GM03348 (cell line): ENCODE measurements around the gene IL2RA.
"Not testable (repeated sequence)": the region's sequence is repeated elsewhere in the genome, so short reads cannot be mapped to it uniquely, and the experiment has no call there.

Experiments
- DNase-seq: peaks from one replicate; pipeline ENCODE4 v3.0.0; 2012; ENCODE audit warnings: low spot score

The IL2RA gene

DNA sequence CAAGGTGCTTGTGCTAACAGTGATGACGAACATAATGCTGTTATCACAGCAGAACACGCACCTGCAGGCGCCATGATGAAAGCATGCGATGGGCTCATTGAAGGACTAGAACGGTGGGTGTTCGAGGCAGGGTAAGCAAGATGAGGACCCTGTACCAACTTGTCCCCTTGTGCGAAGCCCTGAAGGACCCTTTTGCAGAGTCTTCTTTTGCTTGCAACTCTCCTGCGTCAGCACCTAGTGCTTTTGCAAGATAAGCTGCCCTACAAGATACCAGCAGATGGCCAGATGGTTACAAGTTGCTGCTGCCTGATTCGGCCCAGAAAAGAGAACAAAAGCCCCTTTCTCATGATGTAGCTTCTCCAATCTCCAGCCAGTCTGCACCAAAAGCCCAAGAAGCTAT lies 80.6 kb downstream of the IL2RA start:
- DNase-seq = no peak

DNA sequence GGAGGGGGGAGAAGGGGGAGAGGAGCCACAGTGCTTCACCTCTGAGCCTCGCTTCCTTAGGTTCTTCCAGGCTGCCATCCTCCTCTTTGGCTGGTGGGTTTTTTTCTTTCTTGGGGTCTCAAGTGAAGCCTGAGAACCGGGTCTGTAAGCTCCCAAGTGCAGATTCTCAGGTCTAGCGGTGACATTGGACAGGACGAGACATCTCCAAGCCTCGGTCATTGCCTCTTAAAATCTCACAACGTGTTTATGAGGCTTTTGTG lies 84.0 kb downstream of the IL2RA start:
- DNase-seq = no peak

DNA sequence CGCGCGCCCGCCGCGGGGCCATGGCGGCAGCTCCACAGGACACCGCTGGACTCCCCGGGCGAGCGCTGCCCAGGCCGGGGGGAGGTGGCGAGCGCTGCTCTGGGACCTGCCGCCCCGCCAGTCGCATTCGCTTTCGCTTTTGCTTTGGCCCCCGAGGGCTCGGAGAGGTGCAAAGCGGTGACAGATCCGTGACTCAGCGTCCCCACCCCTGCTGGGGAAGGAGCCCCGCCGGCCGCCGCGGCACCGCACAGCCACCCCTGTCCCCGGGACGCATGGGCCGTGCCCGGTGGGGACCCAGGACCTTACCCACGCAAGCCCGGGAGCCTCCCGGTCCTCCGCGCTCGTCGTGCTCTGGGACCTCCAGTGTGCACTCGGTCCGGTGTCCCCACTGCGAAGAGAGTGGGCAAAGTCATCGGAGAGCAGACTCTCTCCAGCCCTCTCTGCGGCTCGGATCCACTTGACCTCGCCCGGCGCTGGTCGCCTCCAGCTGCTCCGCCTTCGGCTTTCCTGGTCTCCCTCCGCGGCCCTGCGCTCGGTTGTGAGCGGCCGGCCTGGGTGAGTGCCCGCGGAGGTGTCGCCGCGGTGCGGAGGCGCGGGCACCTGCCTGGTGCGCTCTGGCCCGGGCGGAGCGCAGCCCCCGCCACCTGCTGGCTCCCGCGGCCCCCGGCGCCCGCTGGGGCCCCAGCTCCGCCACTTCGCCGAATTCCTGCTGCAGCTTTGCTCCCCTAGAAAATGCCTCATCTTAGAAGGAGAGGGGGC lies 84.5 kb downstream of the IL2RA start, which contains the start of gene IL15RA:
TSS of gene IL15RA (minus strand) at position 73 of the 759 bp plus-strand sequence. CDS start at position 22, 51 bp downstream.
- DNase-seq = peak; percentile 86

DNA sequence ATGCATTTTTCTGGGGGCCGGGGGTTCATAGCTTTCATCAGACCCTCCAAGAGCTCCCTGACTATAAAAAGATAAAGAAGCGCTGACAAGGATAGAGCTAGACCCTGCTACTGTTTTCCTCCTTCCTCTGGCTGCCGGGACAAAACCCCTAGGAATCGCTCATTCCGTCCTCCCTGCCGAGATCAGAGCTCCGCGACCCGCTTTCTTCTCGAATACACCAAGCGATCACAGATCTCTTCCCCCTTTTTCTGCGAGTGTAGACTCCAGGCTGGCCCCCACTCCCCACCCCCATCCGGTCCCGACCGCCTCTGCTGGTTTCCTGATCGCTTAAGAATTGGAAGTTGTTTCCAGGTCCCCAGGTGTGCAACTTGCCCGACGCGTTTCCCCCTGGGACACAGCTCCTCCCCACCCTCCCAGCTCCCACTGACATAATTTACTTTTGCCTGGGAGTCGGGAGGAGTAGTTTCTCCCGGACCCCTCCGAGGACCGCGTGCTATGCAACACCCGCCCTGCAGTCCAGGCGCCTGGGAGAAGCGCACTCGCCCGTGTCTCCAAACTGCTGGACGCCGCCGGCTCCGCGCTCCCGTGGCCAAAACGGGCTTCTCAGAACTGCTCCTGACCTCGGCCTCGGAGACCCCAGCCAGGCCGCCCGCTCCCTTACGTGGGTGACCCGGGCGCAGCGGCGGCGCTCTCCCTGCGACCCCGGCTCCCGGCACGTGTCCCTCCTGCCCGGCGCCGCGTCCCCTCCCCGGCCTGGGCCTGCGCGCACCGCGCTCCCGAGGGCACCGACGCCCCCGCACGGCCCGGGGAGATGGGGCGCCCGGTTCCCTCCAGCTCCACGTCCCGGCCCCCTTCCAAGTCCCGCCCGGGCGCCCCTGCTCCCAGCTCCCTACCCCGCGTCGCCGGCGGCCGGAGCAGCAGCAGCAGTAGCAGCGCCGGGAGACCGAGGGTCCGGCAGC lies 85.4 kb downstream of the IL2RA start:
- DNase-seq = peak; percentile 64

DNA sequence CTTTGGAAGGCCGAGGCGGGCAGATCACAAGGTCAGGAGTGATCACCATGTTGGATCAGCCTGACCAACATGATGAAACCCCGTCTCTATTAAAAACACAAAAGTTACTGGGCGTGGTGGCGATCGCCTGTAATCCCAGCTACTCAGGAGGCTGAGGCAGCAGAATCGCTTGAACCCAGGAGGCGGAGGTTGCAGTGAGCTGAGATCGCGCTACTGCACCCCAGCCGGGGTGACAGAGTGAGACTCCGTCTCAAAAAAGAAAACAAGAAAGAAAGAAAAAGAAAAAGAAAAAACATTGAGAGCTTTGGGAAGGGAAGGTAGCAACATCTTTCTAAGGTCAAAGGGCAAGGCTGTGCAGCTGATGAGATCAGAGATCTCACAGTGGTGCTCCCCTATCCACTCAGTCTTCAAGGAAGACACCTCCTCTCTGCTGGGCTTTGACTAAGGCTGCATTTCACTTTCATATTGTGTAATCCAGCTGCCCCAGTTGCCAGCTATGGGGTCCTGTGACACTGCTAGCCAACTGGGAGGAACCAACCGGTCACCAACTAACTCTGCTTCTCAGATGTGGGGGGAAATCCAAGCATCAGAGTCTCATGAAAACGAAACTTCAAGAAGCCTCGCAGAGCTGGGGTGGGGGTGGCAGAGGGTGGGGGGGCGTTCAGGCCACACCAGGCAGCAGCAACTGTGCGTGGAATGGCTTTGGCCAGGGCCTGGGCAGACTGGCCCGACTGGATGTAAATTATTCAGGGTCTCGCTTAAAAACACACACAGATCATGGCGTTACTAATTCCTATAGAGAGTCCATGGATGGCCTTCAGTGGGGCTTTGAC lies 86.3 kb downstream of the IL2RA start:
- DNase-seq = peak; percentile 67

DNA sequence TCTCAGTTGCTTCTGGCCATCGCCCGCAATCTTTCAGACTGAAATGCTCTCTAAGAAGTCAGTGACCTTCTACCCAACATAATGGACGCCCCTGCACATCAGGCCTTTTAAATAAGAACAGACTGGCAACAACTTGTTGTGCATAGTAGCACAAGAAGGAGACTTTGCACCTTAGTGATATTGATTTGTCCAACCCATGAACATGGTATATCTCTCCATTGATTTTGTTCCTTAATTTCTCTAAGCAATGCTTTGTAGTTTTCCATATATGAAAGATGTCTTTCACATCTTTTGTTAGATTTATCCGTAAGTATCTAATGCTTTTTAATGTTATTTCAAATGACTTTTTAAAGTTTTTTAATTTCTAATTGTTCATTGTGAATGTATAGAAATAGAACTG lies 89.1 kb downstream of the IL2RA start:
- no peak for DNase-seq

DNA sequence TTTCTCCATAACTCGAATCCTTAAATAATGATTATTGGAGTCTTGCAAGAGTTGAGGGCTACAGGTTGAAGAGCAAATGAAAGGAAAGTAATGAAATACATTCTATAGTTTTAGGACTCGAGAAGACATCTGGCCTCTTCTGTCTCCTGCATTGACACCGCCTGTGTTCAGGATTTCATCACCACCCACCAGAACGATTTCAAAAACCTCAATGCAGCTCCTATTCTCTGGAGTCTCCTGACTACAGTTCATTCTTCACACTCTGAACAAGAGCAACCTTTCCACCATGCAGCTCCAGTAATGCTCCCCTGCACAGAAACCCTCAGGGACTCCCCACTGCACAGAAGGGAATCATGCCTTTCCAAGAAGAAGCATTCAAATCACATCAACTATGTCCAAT lies 90.3 kb downstream of the IL2RA start:
- peak; percentile 26 for DNase-seq

DNA sequence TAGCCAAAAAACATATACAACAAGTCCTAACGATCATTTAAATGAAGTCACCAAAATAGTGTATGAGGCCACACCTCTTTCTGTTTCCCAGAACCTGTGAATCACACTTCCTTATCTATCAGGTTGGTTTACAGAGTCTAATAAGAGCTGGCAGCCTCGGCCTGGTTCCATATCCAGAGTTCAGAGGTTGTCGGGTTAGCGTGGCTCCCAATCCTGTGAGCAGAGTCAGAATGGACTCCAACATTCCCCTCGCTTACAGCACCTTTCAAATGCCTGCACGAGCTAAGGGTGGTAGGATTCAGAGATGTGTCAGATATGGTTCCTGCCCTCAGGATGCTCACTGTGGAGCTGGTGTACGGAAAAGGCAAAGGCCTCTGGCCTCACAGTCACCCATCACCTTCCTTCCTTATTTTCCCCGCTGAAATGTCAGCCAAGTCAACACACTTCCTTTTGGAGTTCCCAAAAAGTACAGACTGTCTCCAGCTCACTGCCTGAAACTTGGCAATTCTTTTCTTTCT lies 90.8 kb downstream of the IL2RA start:
- DNase-seq = no peak

DNA sequence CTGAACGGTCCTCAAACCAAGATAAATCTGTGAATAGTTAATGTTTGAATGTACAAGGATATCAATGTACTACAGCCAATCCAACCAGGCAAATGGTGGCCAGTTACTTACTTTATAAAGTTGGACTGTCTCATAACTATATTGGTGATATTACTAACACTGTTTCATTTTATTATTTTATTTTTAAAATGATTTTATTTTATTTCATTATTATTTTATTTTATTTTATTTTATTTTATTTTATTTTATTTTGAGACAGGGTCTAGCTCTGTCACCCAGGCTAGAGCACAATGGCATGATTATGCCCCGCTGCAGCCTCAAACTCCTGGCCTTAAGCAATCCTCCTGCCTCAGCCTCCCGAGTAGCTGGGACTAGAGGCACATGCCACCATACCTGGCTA lies 91.6 kb downstream of the IL2RA start:
- no peak for DNase-seq

DNA sequence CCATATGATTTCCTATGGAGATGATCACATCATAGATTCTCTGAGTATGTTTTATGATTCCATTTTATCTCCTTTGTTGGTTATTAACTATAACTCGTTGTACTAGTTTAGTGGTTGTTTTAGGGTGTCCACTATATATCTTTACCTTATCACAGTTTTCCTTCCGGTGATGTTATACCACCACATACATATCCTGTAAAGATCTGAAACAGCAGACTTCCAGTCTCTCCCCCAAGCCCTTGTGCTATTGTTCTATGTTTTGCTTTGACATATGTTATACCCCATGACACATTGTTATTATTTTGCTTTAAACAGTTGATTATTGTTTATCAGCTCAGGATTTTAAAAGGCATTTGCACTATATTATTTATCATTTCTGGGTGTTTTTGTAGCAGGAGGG lies 92.1 kb downstream of the IL2RA start:
- DNase-seq = no peak

DNA sequence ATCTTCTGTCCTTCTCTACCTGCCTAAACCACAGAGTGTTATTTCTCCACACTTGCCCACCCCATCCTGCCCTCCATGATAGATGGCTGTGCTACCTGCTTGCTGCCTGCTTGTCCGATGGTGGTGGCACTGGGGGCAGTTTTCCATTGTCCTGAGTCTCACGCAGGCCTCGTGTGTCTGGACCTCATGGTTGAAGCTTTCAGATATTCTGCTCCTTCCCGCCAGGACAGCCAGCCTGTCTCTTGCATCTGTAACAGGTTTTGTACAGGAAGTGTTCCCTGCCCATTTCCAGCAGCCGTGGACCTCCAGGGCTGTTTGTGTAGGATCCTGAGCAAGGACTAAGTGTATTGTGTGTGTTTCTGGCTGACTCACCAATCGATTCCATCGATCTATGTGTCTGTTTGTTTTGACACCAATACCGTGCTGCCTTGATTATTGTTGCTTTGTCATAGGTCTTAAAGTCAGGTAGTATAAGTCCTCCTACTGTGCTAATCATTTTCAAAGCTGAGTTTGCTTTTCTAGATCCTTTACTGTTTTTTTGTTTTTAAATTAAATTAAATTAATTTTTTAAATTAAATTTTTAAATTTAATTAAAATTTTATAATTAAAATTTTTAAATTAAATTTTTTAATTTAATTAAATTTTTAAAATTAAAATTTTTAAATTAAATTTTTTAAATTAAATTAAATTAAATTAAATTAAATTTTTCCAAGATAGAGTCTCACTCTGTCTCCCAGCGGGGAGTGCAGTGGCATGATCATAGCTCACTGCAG lies 93.3 kb downstream of the IL2RA start:
- DNase-seq = no peak

DNA sequence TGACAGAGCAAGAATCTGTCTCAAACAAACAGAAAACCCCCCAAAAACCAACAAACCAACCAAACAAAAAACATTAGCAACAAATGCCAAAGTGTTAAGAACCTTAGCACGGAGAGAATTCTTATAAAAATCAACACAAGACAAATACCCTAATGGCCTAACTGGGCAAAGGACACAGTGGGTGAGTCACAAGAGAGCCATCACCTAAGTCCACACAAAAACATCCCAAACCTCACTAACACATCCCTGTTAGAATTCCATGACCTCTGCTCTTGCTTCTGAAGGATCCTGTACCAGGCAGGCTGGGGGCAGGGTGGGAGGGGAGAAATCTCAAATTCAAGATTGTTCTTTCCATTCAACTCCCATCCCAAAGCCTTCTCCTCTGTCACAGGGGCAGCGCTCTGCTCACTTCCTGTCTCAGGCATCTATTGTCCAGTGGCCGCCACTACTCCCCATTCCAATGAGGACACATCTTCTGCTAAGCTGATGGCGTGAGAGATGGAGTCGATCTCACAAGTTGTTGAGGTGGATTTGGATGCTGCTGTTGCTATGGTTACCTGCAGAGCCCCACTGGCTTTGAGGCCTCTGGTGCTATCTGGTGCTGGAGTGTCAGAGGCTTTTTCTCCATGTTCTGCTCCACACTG lies 94.0 kb downstream of the IL2RA start:
- no peak for DNase-seq

DNA sequence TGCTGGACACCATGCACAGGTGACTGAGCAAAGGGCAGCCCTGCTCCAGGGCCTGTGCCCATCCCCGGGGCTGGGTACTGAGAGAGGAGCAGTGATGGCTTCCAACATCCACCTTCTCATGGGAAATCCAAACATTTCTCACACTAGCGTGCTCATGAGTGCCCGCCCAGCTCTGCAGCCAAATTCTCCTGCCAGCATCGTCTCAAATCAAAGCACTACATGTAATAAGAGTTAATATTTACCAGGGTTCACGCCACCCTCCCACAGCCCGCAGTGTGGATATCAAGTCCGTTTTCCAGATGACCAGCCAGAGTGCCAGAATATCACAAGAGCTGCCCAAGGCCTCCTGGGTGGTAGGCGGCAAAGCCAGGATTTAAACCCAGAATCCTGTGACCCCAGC lies 96.9 kb downstream of the IL2RA start:
- DNase-seq = no peak

DNA sequence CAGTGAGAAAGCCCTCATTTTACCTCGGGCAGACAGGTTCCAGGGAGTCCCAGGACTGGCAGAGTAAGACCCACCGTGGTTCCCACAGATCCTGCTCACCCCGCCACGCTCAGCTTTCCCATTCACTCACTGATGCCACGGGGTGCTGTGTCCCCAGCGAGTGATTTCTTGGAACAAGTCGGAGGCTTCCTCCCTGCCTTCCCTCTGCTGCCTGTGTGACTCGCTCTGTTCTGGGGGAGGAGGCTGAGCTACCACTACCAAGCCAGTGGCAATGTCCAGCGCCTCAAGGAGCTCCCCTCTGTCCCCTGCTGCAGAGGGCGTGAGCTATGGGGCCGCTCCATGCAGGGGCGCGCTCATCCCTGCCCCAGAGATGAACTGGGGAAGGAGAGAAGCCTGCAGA lies 97.4 kb downstream of the IL2RA start:
- no peak for DNase-seq

DNA sequence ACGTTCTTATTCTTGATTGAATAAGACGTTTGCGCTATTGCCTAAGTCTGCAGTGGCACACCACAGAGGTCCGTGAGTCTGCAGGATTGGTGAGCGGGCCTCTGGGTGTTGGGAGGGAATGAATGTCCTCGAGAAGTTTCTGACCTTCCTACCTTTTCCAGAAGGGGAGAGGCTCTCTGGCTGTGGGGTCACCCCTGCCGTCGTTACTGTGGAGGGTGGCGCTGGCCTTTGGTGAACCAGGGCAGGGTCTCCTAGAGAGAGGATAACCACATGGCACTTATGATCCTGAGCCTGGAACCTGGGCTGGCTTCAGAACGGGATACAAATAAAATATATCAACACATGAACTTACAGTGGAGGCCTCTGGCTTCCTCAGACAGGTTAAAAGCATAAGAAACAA lies 98.6 kb downstream of the IL2RA start:
- no peak for DNase-seq

DNA sequence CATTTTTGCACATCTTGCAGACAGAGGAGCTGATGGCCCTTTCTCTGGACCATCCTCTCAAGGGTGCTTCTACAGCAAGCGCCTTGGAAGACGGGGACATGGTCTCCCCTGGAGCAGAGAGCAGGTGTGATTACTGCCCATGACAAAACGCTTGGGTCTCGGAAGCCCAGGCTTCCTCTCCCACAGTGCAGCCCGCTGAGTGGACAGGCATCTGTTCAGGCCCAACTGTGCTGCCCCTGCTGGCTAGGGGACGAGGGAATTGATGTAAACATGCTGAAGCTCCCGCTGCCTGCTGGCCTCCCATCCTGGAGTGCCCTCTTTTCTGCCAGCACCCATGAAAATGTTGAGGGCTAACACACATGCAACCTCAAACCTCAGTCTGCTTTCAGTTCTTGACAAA lies 99.1 kb downstream of the IL2RA start:
- no peak for DNase-seq

DNA sequence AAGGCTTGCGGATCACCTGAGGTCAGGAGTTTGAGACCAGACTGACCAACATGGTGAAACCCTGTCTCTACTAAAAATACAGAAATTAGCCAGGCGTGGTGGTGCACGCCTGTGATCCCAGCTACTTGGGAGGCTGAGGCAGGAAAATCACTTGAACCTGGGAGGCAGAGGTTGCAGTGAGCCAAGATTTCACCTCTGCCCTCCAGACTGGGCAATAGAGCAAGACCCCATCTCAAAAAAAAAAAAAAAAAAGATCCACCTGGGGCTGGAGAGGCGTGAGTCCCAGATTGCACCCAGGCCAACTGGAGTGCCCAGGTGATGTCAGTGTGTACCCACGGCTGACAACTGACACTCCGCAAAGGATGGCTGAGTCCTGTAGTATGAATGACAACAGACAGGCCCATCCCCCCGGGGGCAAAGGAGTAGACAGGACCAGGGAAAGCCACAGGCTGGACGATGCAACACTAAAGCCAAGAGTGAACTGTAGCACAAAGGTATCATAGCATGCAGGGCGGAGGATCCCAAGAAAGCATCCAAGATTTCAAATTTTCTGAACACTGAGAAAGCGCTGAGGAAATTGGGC lies 99.7 kb downstream of the IL2RA start:
- DNase-seq = not testable (repeated sequence)

DNA sequence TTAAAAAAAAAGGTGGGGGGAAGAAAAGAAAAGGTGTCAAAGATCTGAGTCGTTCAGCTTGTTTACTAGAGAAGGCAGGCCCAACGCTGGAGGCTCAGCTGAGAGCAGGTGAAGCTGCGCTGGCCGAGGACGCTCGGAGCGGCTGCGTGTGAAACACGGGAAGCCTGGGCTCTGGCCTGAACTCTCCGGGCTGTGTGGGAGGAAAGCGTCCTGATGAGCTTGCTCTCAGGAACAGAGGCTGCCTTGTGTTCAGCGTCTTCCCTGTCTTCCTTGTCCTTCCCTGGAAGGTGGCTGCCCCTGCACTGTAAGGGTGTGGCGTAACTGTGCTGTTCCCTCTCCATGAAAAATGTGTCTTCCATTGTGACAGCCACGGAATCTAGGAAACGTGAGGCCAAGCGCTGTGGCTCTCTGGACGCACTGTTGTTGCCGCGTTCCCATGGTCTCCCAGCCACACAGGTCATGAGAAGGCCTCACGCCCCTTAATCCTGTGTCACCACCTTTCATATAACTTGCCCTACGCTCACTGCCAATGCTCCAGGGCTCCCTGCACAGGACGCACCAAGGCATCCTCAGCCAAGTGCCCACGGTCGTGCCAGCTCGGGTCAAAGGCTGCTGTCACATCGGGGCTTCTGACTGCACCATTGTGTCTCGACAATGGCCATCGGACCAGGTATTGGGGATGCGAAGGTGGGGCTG lies 100.6 kb downstream of the IL2RA start:
- DNase-seq = no peak

DNA sequence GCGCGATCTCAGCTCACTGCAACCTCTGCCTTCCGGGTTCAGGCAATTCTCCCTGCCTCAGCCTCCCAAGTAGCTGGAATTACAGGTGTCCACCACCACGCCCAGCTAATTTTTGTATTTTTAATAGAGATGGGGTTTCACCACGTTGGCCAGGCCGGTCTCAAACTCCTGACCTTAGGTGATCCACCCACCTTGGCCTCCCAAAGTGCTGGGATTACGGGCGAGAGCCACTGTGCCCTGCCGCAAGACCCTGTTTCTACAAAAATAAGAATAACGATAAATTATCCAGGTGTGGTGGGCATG lies 101.2 kb downstream of the IL2RA start:
- not testable (repeated sequence) for DNase-seq
